Neural progenitor cell (in vitro differentiated cells): ENCODE results near the gene IGFBP1. TPM values are rescaled to one million over a fixed set of nuclear protein-coding genes. Genes with fewer than 3 reads are reported as not detected.

Experiments
- DNase-seq: peaks from one replicate; pipeline ENCODE4 v3.0.0-alpha.2; 2016; ENCODE audit warnings: low spot score
- H2AFZ ChIP-seq: fragments of 200-600 bp; sonication (generic); replicated peaks from 2 replicates; pipeline ENCODE4 v1.6.1; 2016; ENCODE audit warnings: antibody characterized with exemption
- H3F3A ChIP-seq: fragments of 200-600 bp; sonication (generic); 2 replicates; pipeline ENCODE4 v1.6.1; 2016; ENCODE audit warnings: antibody characterized with exemption, low read depth
- H3K27ac ChIP-seq: fragments of 200-600 bp; sonication (generic); 2 replicates; pipeline ENCODE4 v1.5.1; 2016; ENCODE audit warnings: mild to moderate bottlenecking
- H3K27me3 ChIP-seq: fragments of 200-600 bp; sonication (generic); 2 replicates; pipeline ENCODE4 v1.6.1; 2016; ENCODE audit warnings: mild to moderate bottlenecking, moderate library complexity
- H3K36me3 ChIP-seq: fragments of 200-600 bp; sonication (generic); 2 replicates; pipeline ENCODE4 v1.5.1; 2016
- H3K4me1 ChIP-seq: fragments of 200-600 bp; sonication (generic); 2 replicates; pipeline ENCODE4 v1.6.1; 2016; ENCODE audit warnings: mixed run types
- H3K4me2 ChIP-seq: fragments of 200-600 bp; sonication (generic); 2 replicates; pipeline ENCODE4 v1.6.1; 2016
- H3K4me3 ChIP-seq: fragments of 200-600 bp; sonication (generic); 2 replicates; pipeline ENCODE4 v1.5.1; 2016
- H3K79me2 ChIP-seq: fragments of 200-600 bp; sonication (generic); 2 replicates; pipeline ENCODE4 v1.6.1; 2016; ENCODE audit warnings: low read depth
- H3K9ac ChIP-seq: fragments of 200-600 bp; sonication (generic); 2 replicates; pipeline ENCODE4 v1.6.1; 2016
- H3K9me3 ChIP-seq: fragments of 200-600 bp; sonication (generic); 2 replicates; pipeline ENCODE4 v1.5.1; 2016; ENCODE audit warnings: low read depth
- H4K20me1 ChIP-seq: fragments of 200-600 bp; sonication (generic); 2 replicates; pipeline ENCODE4 v1.6.1; 2016; ENCODE audit warnings: low read depth
- H3K27ac Mint-ChIP-seq: 3 replicates; pipeline ENCODE4 v1.8.0; 2021; ENCODE audit warnings: mixed read lengths
- H3K27me3 Mint-ChIP-seq: 2 replicates; pipeline ENCODE4 v1.8.0; 2022; ENCODE audit warnings: low read depth, mild to moderate bottlenecking, inconsistent platforms, moderate library complexity, mixed read lengths; ENCODE audit not compliant: insufficient read depth
- H3K36me3 Mint-ChIP-seq: 3 replicates; pipeline ENCODE4 v1.8.0; 2021; ENCODE audit warnings: mixed read lengths
- H3K4me1 Mint-ChIP-seq: 3 replicates; pipeline ENCODE4 v1.8.0; 2021; ENCODE audit warnings: mixed read lengths
- H3K4me3 Mint-ChIP-seq: 3 replicates; pipeline ENCODE4 v1.8.0; 2021; ENCODE audit warnings: mild to moderate bottlenecking, moderate library complexity, mixed read lengths
- H3K9me3 Mint-ChIP-seq: 3 replicates; pipeline ENCODE4 v1.8.0; 2020; ENCODE audit warnings: mixed read lengths
- EZH2 ChIP-seq: fragments of 200-600 bp; sonication (generic); IDR thresholded peaks from 2 replicates; pipeline ENCODE4 v1.6.1; 2017; ENCODE audit warnings: antibody characterized with exemption, mild to moderate bottlenecking, moderate library complexity
- EZH2phosphoT487 ChIP-seq: fragments of 200-600 bp; sonication (generic); IDR thresholded peaks from 2 replicates; pipeline ENCODE4 v1.6.1; 2017; ENCODE audit warnings: antibody characterized with exemption
- total RNA-seq: library from RNA; depleted of rRNA; stranded (reverse); fragments of >200 nt; gene quantifications from 2 replicates; pipeline ENCODE4 v1.2.3, GENCODE V29; 2015; ENCODE audit warnings: low replicate concordance
- TF ChIP-seq, protein P1 (sequence below): fragments of 200-600 bp; sonication (generic); IDR thresholded peaks from 2 replicates; pipeline ENCODE4 v1.5.1; 2017; ENCODE audit warnings: antibody characterized with exemption, mild to moderate bottlenecking

IGFBP1 gene
- total RNA-seq, 1 donor from 2014 or later, result 0.69 TPM

DNA sequence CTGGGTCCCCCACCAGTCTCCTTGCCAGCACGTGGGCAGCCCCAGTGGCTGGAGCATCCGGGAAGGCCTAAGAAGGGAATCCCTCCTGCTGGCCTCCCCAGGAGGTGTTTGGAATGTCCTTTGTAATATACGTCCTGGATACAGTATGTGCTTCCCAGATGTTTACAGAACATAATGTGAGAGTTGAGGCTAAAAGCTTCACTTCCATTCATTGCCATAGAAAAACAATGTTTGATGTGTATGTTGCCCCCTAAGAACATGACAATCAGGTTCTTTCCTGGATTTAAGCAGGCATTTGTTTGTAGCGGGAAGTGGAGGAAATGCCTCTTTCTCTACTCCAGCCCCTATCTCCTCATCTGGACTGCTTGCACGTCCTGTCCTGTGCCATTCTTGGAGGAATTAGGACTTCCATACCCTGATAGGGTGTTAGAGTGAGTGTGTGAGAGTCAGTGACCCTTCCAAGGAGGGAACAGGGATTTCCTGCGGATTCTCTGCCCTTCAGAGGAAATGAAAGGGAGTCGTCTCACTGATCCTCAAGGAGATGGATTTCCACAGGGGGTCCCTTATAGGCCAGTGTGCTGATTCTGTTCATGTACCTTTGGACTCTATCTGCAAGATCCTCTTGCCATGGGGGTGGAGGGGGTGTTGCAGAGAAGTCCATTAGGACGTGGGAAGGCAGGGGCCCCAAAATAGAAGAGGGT is 1.2 kb downstream of the IGFBP1 start:
- H3K79me2 ChIP-seq, result no peaks in the 10 kb centered on the region
- H3K36me3 ChIP-seq, result no peaks in the 10 kb centered on the region
- no peak overlapping the region for H3K27ac ChIP-seq
- H4K20me1 ChIP-seq, result no peaks in the 10 kb centered on the region
- H3K9ac ChIP-seq, result no peak overlapping the region
- no peaks in the 10 kb centered on the region for H3F3A ChIP-seq
- H2AFZ ChIP-seq, result no peak overlapping the region
- H3K4me3 ChIP-seq, result peak overlapping the region; percentile 50
- peaks cover 54% of the 10 kb centered on the region for H3K27me3 ChIP-seq
- no peak for DNase-seq
- TF ChIP-seq, protein P1, sequence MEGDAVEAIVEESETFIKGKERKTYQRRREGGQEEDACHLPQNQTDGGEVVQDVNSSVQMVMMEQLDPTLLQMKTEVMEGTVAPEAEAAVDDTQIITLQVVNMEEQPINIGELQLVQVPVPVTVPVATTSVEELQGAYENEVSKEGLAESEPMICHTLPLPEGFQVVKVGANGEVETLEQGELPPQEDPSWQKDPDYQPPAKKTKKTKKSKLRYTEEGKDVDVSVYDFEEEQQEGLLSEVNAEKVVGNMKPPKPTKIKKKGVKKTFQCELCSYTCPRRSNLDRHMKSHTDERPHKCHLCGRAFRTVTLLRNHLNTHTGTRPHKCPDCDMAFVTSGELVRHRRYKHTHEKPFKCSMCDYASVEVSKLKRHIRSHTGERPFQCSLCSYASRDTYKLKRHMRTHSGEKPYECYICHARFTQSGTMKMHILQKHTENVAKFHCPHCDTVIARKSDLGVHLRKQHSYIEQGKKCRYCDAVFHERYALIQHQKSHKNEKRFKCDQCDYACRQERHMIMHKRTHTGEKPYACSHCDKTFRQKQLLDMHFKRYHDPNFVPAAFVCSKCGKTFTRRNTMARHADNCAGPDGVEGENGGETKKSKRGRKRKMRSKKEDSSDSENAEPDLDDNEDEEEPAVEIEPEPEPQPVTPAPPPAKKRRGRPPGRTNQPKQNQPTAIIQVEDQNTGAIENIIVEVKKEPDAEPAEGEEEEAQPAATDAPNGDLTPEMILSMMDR, result no peak
- TF ChIP-seq EZH2phosphoT487, result no peak
- no peak for TF ChIP-seq EZH2
- Mint-ChIP-seq H3K4me1 (peaks cover 9% of the 10 kb centered on the region), H3K36me3 (no peaks in the 10 kb centered on the region), H3K27ac (no peak overlapping the region), H3K9me3 (no peaks in the 10 kb centered on the region), H3K27me3 (peaks cover 35% of the 10 kb centered on the region), H3K4me3 (peak overlapping the region; percentile 66)
- peaks cover 3% of the 10 kb centered on the region for H3K4me1 ChIP-seq
- H3K9me3 ChIP-seq, result no peaks in the 10 kb centered on the region
- peak overlapping the region; percentile 87 for H3K4me2 ChIP-seq

DNA sequence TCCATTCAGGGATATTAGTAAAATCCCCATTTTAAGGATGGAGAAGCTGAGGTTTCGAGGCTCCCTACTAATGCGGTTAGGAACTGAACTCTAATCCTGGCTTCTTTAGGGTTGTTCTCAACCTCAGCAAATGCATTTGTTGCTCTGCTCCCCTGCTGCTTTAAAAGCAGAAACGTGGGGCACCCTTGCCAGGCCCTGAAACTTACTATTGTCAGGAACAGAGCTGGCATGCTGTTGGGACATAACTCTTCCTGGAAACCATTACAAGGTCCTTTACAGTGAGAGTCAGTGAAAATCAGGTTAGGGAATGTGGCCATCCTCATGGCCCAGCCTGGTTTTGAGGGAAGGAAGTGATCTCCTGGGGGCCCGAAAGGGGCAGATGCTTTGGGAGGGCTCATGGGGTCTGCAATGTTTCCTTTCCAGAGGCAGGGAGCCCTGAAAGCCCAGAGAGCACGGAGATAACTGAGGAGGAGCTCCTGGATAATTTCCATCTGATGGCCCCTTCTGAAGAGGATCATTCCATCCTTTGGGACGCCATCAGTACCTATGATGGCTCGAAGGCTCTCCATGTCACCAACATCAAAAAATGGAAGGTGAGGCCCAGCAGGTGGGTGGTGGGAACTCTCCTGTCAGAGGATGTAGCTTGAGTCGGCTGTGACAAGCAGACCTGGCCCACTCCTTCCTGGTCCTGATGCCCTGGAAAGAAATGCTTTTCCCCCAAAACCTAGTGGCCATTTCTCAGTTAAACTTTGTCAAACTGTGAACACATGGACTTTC is 2.0 kb downstream of the IGFBP1 start:
- TF ChIP-seq EZH2phosphoT487 (no peak), EZH2 (no peak)
- TF ChIP-seq, protein P1, result no peak
- Histone ChIP-seq H2AFZ (no peak overlapping the region), H3K4me2 (no peak overlapping the region), H3K4me1 (peaks cover 3% of the 10 kb centered on the region), H3K27ac (no peak overlapping the region), H3F3A (no peaks in the 10 kb centered on the region), H3K27me3 (peaks cover 54% of the 10 kb centered on the region), H3K9me3 (no peaks in the 10 kb centered on the region), H3K79me2 (no peaks in the 10 kb centered on the region), H3K9ac (no peak overlapping the region), H3K4me3 (no peak overlapping the region), H4K20me1 (no peaks in the 10 kb centered on the region), H3K36me3 (no peaks in the 10 kb centered on the region)
- H3K27ac Mint-ChIP-seq, result no peak overlapping the region
- no peaks in the 10 kb centered on the region for H3K36me3 Mint-ChIP-seq
- H3K27me3 Mint-ChIP-seq, result peaks cover 35% of the 10 kb centered on the region
- peaks cover 9% of the 10 kb centered on the region for H3K4me1 Mint-ChIP-seq
- no peak overlapping the region for H3K4me3 Mint-ChIP-seq
- H3K9me3 Mint-ChIP-seq, result no peaks in the 10 kb centered on the region
- no peak for DNase-seq

DNA sequence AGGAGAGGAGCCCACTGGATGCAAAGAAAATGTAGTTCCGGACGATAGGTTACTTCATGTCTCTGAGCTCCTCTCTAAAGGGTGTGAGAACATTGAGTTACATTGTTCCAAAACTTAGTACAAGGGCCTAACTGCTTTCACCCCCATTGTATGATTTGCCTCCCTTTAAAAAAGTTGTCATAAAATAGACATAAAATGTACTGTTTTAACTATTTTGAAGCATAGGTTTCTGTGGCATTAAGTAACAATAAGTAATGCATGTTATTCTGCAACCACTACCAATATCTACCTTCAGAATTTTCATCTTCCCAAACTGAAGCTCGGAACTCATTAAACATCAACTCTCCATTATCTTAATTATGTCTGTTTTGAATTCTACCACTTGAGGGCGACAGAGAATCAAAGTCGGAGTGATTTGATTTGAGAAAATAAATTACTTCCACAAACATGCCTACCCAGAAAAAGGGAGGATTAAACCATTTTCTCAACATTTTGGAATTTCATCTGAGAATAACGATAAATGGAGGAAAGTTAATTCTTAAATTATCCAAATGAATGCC is 2.7 kb downstream of the IGFBP1 start:
- DNase-seq, result peak; percentile 49
- TF ChIP-seq, protein P1, result peak; percentile 80
- TF ChIP-seq EZH2phosphoT487 (no peak), EZH2 (no peak)
- Histone ChIP-seq H3K79me2 (no peaks in the 10 kb centered on the region), H3K9ac (no peak overlapping the region), H3K4me1 (peaks cover 3% of the 10 kb centered on the region), H3K4me2 (no peak overlapping the region), H3K27me3 (peaks cover 51% of the 10 kb centered on the region), H3K4me3 (no peak overlapping the region), H3K9me3 (no peaks in the 10 kb centered on the region), H3F3A (no peaks in the 10 kb centered on the region), H3K27ac (no peak overlapping the region), H4K20me1 (no peaks in the 10 kb centered on the region), H2AFZ (no peak overlapping the region), H3K36me3 (no peaks in the 10 kb centered on the region)
- Mint-ChIP-seq H3K4me1 (peaks cover 9% of the 10 kb centered on the region), H3K9me3 (no peaks in the 10 kb centered on the region), H3K27me3 (peaks cover 35% of the 10 kb centered on the region), H3K27ac (no peak overlapping the region), H3K36me3 (no peaks in the 10 kb centered on the region), H3K4me3 (no peak overlapping the region)
